AG10803 (cell line): ENCODE data around the gene PIGU.

Experiments used
- DNase-seq: peaks from one replicate; pipeline ENCODE4 v3.0.0; 2010; ENCODE audit warnings: low read depth
- H3K4me3 ChIP-seq: 2 replicates; pipeline ENCODE4 v1.5.1; 2011; ENCODE audit warnings: mild to moderate bottlenecking, low read length, control low read depth
- CTCF ChIP-seq: conservative IDR thresholded peaks from 2 replicates; pipeline ENCODE4 v1.5.1; 2011; ENCODE audit warnings: mild to moderate bottlenecking, low read length, control low read depth, inconsistent platforms

PIGU gene

GRCh38 chr20:34705008-34705396 lies 28.1 kb upstream of the PIGU start:
- DNase-seq, result no peak
- TF ChIP-seq CTCF, result no peak
- H3K4me3 ChIP-seq, result peak overlapping the region; percentile 87

- peak; percentile 88 for DNase-seq
- TF ChIP-seq CTCF, result no peak
- H3K4me3 ChIP-seq, result peak within 1 kb of the TSS; percentile 87
Measured at GRCh38 chr20:34704177-34705007, 27.5 kb upstream of the PIGU start, which contains the start of gene TP53INP2. TP53INP2 (plus strand) TSS chr20:34704344; CDS start chr20:34708740, 4,396 bp downstream.

- peak overlapping the region; percentile 87 for H3K4me3 ChIP-seq
- TF ChIP-seq CTCF, result no peak
- peak; percentile 7 for DNase-seq
Measured at GRCh38 chr20:34703424-34704176, 26.7 kb upstream of the PIGU start.

DNA sequence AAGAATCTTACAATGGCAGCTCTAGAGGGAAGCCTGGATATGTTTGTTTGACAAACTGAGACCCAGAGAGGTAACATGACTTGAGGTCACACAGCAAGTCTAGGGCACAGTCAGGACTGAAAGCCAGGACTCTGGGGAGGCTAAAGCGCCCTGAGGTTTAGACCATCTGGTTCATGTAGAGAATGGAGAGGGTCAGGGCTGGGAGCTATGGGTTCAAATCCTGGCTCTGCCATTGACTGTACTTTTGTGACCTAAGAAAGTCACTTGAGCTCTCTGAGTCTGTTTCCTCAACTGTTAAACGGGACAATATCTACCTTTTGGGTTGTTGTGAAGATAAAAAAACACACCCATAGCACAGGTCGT lies 26.1 kb upstream of the PIGU start:
- no peak for DNase-seq
- peak overlapping the region; percentile 87; the same call in 1 of the 2 replicates for H3K4me3 ChIP-seq
- TF ChIP-seq CTCF, result no peak

GRCh38 chr20:34701405-34702085 lies 24.7 kb upstream of the PIGU start:
- H3K4me3 ChIP-seq, result no peak overlapping the region
- TF ChIP-seq CTCF, result no peak
- DNase-seq, result no peak

DNA sequence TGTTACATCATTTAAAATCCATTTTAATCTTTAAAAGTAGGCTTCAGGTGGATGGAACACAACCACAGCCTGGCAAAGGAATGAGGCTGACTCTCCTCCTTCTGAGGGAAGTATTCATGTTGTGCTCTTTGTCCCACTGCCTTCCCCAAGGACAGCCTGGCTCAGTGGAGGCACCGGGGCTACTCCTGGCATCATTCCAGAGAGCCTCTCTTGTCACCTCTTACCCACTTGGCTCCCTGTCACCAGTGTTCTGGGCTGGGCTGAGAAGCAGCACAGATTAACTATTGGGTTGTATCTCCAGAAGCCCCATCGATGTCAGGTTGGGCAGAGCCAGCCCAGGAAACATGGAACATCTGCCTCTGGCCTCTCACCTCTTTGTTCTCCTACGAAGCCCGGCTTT lies 16.5 kb upstream of the PIGU start:
- no peak for DNase-seq
- TF ChIP-seq CTCF, result no peak
- no peak overlapping the region for H3K4me3 ChIP-seq
